GM18519 (cell line): Measurements from ENCODE around the gene WWTR1.

Source experiments
- ATAC-seq: cut with Tn5 transposase; IDR thresholded peaks from one replicate; pipeline ENCODE4 v1.9.1; 2021; ENCODE audit warnings: mild to moderate bottlenecking, moderate library complexity; ENCODE audit not compliant: unreplicated experiment, low FRiP score

The WWTR1 gene

GRCh38 chr3:149541091-149541491, 116.7 kb downstream of the WWTR1 start:
- ATAC-seq: no peak

GRCh38 chr3:149538371-149538770, 119.5 kb downstream of the WWTR1 start:
- no peak for ATAC-seq

- no peak for ATAC-seq
Measured at GRCh38 chr3:149536429-149536828, 121.4 kb downstream of the WWTR1 start.

- ATAC-seq: no peak
Measured at GRCh38 chr3:149535333-149535685, 122.5 kb downstream of the WWTR1 start.

GRCh38 chr3:149534671-149535332, 123.0 kb downstream of the WWTR1 start:
- no peak for ATAC-seq

- no peak for ATAC-seq
Measured at GRCh38 chr3:149534082-149534481, 123.7 kb downstream of the WWTR1 start.

- ATAC-seq: no peak
Measured at GRCh38 chr3:149532489-149533180, 125.2 kb downstream of the WWTR1 start.

GRCh38 chr3:149529099-149529498, 128.7 kb downstream of the WWTR1 start:
- ATAC-seq: no peak

GRCh38 chr3:149528340-149528650, 129.5 kb downstream of the WWTR1 start:
- no peak for ATAC-seq

- no peak for ATAC-seq
Measured at GRCh38 chr3:149527531-149528339, 130.1 kb downstream of the WWTR1 start.

GRCh38 chr3:149523512-149524299, 134.1 kb downstream of the WWTR1 start:
- no peak for ATAC-seq

- no peak for ATAC-seq
Measured at GRCh38 chr3:149519912-149520311, 137.9 kb downstream of the WWTR1 start.

- ATAC-seq: no peak
Measured at GRCh38 chr3:149516920-149517319, 140.9 kb downstream of the WWTR1 start.

- ATAC-seq: no peak
Measured at GRCh38 chr3:149515249-149515648, 142.6 kb downstream of the WWTR1 start.

- no peak for ATAC-seq
Measured at GRCh38 chr3:149514471-149514870, 143.4 kb downstream of the WWTR1 start.

GRCh38 chr3:149512073-149512782, 145.6 kb downstream of the WWTR1 start:
- no peak for ATAC-seq

GRCh38 chr3:149511040-149511626, 146.7 kb downstream of the WWTR1 start:
- no peak for ATAC-seq

- no peak for ATAC-seq
Measured at GRCh38 chr3:149510480-149510879, 147.3 kb downstream of the WWTR1 start.

- ATAC-seq: no peak
Measured at GRCh38 chr3:149509526-149509925, 148.3 kb downstream of the WWTR1 start.
